Activated naive CD4-positive, alpha-beta T cell treated with anti-CD3 and anti-CD28 coated beads, Interleukin-2, amount 10 ng/mL, durations not matched to agents 7 days and 5 days (primary cell): Measurements from ENCODE around the gene KLRC4.
"Not testable (repeated sequence)": the region's sequence is repeated elsewhere in the genome, so short reads cannot be mapped to it uniquely, and the experiment has no call there.

ENCODE experiments used
- CTCF ChIA-PET: fragments of 350-600 bp; sonication (Branson Sonifier 250); formaldehyde crosslinking; loops from one replicate; lab custom pipeline; 2021; ENCODE audit warnings: antibody characterized with exemption; lab: Charles Lee
- DNase-seq: peaks from one replicate; pipeline ENCODE4 v3.0.0-alpha.2; 2020
- H3K27ac Mint-ChIP-seq: one replicate; pipeline ENCODE4 v1.8.0; 2021; ENCODE audit warnings: mild to moderate bottlenecking, moderate library complexity, mixed read lengths
- H3K27me3 Mint-ChIP-seq: one replicate; pipeline ENCODE4 v1.8.0; 2021; ENCODE audit warnings: mild to moderate bottlenecking, mixed read lengths
- H3K36me3 Mint-ChIP-seq: one replicate; pipeline ENCODE4 v1.8.0; 2021; ENCODE audit warnings: mixed read lengths
- H3K4me1 Mint-ChIP-seq: one replicate; pipeline ENCODE4 v1.8.0; 2021; ENCODE audit warnings: mixed read lengths
- H3K4me3 Mint-ChIP-seq: one replicate; pipeline ENCODE4 v1.8.0; 2021; ENCODE audit warnings: mild to moderate bottlenecking, moderate library complexity, mixed read lengths
- H3K9me3 Mint-ChIP-seq: one replicate; pipeline ENCODE4 v1.8.0; 2021; ENCODE audit warnings: mixed read lengths

KLRC4 gene

DNA sequence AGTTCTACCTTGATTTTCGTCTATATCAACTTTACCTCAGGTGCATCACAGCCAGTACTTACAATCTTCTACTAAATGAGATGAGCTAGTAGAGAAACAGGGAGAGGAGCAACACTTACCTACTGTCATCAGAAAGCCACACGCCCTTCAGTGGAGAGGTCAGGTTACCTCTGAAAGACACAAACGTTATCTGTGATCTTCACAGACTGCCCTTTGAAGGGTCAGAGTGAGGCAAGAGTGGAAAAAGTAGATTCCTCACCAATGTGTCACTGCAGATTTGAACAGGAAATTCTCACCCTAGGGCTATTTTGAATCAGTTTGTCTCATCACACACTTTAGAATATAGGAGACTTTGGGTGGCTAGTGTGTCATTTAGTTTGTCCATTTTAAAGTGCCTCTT lies 12.6 kb upstream of the KLRC4 start:
- H3K4me3 Mint-ChIP-seq, H3K27me3 Mint-ChIP-seq, DNase-seq, H3K9me3 Mint-ChIP-seq, H3K36me3 Mint-ChIP-seq, H3K4me1 Mint-ChIP-seq, H3K27ac Mint-ChIP-seq, CTCF ChIA-PET: not testable (repeated sequence)

DNA sequence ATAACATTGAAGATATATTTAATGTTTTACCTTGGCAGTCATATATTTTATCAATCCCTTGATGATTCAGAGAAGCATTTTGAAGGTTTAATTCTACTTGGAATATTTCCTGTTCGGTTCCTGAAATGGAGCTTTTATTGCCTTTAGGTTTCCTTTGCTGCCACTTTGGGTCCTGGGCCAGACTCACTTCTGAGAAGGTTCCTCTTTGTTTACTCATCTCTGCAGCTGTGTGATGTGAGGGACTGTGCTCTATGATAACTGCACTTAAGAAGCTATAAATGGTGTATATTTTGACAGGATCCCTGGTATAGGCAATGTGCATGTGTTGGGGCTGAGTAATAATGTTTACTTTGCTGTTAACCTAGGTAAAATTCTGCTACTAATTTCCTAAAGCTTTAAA lies 10.8 kb upstream of the KLRC4 start, which contains the start of gene KLRC3:
TSS of gene KLRC3 (minus strand) at position 262 of the 400 bp plus-strand sequence. CDS start at position 217, 45 bp downstream.
- H3K9me3 Mint-ChIP-seq, H3K36me3 Mint-ChIP-seq, DNase-seq, CTCF ChIA-PET, H3K27ac Mint-ChIP-seq, H3K4me1 Mint-ChIP-seq, H3K4me3 Mint-ChIP-seq, H3K27me3 Mint-ChIP-seq: not testable (repeated sequence)

DNA sequence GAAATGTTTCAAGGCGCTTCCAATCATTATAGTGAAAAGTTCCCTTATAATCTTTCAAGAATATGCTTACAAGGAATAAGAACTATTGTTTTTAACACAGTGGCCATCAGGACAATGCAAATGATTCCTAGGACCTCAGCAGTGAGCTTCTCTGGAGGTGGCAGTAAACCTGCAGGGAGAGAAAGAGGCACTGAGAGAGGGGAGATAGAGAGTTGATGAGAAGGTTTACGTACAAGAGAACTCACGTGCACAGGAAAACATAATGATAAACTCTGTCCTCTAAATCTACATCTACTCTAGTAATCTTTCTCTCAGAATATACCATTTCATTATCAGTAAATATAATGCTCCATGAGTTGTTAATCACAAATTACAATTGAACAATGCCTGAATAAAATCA lies 715 bp downstream of the KLRC4 start:
- no peak for DNase-seq
- H3K27me3 Mint-ChIP-seq, result peaks cover 14% of the 10 kb centered on the region
- H3K27ac Mint-ChIP-seq, result no peak overlapping the region
- H3K36me3 Mint-ChIP-seq, result no peaks in the 10 kb centered on the region
- H3K4me1 Mint-ChIP-seq, result no peaks in the 10 kb centered on the region
- no peaks in the 10 kb centered on the region for H3K9me3 Mint-ChIP-seq
- CTCF ChIA-PET, result no interaction called here
- H3K4me3 Mint-ChIP-seq, result no peak overlapping the region

DNA sequence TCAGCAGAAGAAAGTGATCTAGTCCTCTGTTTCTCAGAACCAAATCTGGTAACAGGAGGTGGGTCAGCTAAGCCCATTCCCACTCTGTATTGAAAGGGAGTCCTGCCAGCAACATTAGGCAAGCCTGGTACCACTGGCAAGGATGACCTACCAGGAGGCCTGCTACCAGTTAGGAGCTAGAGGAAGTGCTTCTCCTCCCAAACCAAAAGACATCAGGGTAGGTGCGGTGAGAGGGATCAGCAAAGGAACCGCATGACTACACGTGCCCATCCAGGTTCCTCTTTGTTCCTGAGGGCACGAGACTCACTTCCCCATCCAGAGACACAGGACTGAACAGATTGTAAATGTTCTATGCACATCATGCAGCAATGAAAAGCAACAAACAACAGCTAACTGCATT lies 2.8 kb downstream of the KLRC4 start:
- H3K36me3 Mint-ChIP-seq, result no peaks in the 10 kb centered on the region
- H3K27ac Mint-ChIP-seq, result no peak overlapping the region
- H3K9me3 Mint-ChIP-seq, result no peaks in the 10 kb centered on the region
- no peaks in the 10 kb centered on the region for H3K4me1 Mint-ChIP-seq
- CTCF ChIA-PET, result no interaction called here
- DNase-seq, result no peak
- H3K27me3 Mint-ChIP-seq, result peaks cover 14% of the 10 kb centered on the region
- H3K4me3 Mint-ChIP-seq, result no peak overlapping the region

DNA sequence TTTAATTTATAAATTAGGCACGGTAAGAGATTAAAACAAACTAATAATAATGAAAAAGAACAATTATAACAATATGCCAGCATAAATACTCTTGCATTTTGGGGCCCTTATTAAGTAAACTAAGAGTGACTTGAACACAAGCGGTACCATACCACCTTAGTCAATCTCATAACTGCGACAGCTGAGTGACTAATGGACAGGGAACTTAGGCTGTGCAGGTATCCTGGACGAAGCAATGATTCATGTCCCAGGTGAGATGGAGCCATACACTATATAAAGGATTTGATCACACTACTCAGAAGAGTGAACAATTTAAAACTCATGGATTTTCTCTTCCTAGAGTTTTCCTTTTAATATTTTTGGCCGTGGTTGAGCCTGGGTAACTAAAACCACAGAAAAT lies 4.3 kb downstream of the KLRC4 start:
- H3K27ac Mint-ChIP-seq, result no peak overlapping the region
- H3K36me3 Mint-ChIP-seq, result no peaks in the 10 kb centered on the region
- H3K27me3 Mint-ChIP-seq, result peaks cover 14% of the 10 kb centered on the region
- H3K4me1 Mint-ChIP-seq, result no peaks in the 10 kb centered on the region
- no peaks in the 10 kb centered on the region for H3K9me3 Mint-ChIP-seq
- CTCF ChIA-PET, result no interaction called here
- DNase-seq, result no peak
- no peak overlapping the region for H3K4me3 Mint-ChIP-seq

DNA sequence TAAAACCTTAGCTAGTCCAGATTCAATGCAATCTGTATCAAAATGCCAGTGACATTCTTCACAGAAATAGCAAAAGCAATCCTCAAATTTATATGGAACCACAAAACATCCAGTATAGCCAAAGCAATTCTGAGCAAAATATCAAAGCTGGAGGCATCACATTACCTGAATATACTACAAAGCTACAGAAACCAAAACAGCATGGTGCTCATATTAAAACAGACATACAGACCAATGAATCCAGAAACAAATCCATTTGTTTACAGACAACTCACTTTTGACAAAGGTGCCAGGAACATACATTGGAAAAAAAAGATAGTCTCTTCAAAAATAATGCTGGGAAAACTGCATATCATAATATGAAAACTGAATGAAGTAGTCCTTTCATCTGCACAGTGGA lies 4.8 kb downstream of the KLRC4 start:
- H3K4me3 Mint-ChIP-seq, result no peak overlapping the region
- CTCF ChIA-PET, result no interaction called here
- H3K27ac Mint-ChIP-seq, result no peak overlapping the region
- no peak for DNase-seq
- no peaks in the 10 kb centered on the region for H3K9me3 Mint-ChIP-seq
- H3K36me3 Mint-ChIP-seq, result no peaks in the 10 kb centered on the region
- H3K27me3 Mint-ChIP-seq, result peaks cover 14% of the 10 kb centered on the region
- no peaks in the 10 kb centered on the region for H3K4me1 Mint-ChIP-seq

DNA sequence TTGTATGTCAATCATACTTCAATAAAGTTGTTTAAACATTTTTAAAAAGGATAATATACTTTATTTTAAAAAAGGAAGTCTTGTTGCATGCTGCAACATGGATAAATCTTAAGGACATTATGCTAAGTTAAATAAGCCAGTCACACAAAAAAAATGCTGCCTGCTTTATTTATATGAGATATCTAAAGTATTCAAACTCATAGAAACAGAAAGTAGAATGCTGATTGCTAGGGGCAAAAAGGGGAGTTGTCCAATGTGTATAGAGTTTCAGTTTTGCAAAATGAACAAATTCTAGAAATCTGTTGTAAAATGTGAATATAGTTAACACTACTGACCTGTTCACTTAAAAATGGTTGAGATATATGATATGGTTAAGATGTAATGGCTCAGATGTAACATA lies 8.7 kb downstream of the KLRC4 start:
- H3K27me3 Mint-ChIP-seq, result peaks cover 4% of the 10 kb centered on the region
- no peaks in the 10 kb centered on the region for H3K9me3 Mint-ChIP-seq
- no peaks in the 10 kb centered on the region for H3K36me3 Mint-ChIP-seq
- no peak for DNase-seq
- H3K27ac Mint-ChIP-seq, result no peak overlapping the region
- no peaks in the 10 kb centered on the region for H3K4me1 Mint-ChIP-seq
- no peak overlapping the region for H3K4me3 Mint-ChIP-seq
- CTCF ChIA-PET, result no interaction called here

DNA sequence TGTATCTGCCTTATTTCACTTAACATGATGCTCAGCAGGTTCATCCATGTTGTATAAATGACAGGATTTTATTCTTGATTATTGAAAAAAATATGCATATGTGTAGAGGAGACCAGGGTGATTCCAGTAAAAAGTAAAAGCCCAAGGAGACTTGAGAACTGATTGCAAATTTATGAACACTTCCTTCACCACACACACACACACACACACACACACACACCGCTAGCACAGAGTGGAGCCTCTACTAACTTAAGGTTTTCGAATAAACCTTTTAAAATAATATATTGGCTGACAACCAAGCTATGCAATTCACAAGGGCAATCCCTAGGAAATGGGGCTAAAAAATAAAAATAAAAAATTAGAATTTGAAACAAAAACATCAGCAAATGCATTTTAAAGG lies 11.4 kb downstream of the KLRC4 start:
- H3K36me3 Mint-ChIP-seq, result no peaks in the 10 kb centered on the region
- no peak overlapping the region for H3K4me3 Mint-ChIP-seq

DNA sequence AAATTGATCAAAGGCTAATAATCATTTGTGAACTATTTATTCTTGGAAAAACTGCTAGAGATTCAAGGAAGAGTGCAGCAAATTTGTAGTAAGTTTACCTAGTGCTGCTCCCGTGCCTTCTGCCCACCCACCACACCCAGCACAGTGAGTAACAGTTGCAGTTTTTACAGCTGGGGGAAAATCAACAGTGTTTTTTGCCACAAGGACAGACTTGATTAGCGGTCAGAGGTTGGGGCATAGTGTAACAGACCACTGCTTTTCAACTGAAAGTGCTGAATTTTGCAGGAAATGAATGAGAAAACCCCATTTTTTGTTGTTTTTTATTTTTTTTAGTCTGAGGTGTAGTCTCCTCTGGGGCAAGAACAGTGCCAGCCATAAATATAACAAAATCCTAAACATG lies 12.3 kb downstream of the KLRC4 start:
- CTCF ChIA-PET, result interaction anchor here (1.1 kb wide), 1 partner anchor 31 kb away, joined by 4 read pairs; no protein-coding TSS in a partner anchor
- Mint-ChIP-seq H3K4me3 (no peak overlapping the region), H3K36me3 (no peaks in the 10 kb centered on the region), H3K27me3 (peaks cover 4% of the 10 kb centered on the region), H3K27ac (no peak overlapping the region), H3K9me3 (no peaks in the 10 kb centered on the region), H3K4me1 (no peaks in the 10 kb centered on the region)
- no peak for DNase-seq

More for the DNA sequence above, 11.4 kb downstream of the KLRC4 start:
- CTCF ChIA-PET, result interaction anchor here (1.1 kb wide), 1 partner anchor 31 kb away, joined by 4 read pairs; no protein-coding TSS in a partner anchor
- Mint-ChIP-seq H3K27me3 (peaks cover 4% of the 10 kb centered on the region), H3K4me1 (no peaks in the 10 kb centered on the region), H3K27ac (no peak overlapping the region), H3K9me3 (no peaks in the 10 kb centered on the region)
- no peak for DNase-seq

DNA sequence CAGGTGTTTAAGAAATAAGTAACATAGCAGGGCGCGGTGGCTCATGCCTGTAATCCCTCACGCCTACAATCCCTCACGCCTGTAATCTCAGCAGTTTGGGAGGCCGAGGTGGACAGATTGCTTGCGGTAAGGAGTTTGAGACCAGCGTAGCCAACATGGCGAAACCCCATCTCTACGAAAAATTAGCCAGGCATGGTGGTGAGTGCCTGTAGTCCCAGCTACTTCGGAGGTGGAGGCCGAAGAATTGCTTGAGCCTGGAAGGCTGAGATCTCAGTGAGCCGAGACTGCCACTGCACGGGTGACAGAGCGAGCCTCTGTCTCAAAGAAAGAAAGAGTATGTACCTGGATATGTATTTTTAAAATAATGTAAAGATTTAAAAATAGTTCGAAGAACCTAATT lies 13.4 kb downstream of the KLRC4 start:
- H3K4me1 Mint-ChIP-seq, DNase-seq, H3K36me3 Mint-ChIP-seq, H3K4me3 Mint-ChIP-seq, H3K27me3 Mint-ChIP-seq, H3K9me3 Mint-ChIP-seq, H3K27ac Mint-ChIP-seq, CTCF ChIA-PET: not testable (repeated sequence)

DNA sequence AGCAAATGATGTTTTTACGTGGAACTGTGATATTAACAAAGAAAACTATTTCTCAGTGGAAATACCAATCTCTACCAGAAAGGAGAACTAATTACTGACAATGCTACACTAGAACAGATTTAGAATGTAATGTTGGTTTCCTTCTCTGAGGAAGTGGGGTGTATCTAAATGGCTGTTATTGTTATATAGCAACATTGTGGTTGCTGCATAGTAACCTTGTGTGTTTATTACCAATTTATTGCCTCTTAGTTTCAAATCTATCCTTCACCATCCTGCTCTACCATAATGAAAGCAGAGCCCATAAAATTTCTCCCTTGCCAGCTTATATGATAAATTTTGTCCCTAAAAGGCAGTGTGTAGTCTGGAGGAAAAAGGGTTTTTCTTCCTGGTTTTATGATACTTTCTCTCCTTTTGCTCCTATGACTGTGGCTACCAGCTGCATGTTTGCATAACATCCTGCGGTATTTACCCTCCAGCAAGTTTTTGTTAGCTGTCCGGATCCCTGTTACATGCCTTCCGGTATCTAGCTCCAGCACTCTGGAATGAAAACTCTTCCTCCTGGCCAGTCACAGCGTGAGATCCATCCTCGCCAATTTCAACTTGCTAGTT lies 14.1 kb downstream of the KLRC4 start:
- no peaks in the 10 kb centered on the region for H3K4me1 Mint-ChIP-seq
- no peak overlapping the region for H3K4me3 Mint-ChIP-seq
- H3K27ac Mint-ChIP-seq, result no peak overlapping the region
- DNase-seq, result no peak
- peaks cover 4% of the 10 kb centered on the region for H3K27me3 Mint-ChIP-seq
- CTCF ChIA-PET, result no interaction called here
- no peaks in the 10 kb centered on the region for H3K36me3 Mint-ChIP-seq
- H3K9me3 Mint-ChIP-seq, result no peaks in the 10 kb centered on the region

DNA sequence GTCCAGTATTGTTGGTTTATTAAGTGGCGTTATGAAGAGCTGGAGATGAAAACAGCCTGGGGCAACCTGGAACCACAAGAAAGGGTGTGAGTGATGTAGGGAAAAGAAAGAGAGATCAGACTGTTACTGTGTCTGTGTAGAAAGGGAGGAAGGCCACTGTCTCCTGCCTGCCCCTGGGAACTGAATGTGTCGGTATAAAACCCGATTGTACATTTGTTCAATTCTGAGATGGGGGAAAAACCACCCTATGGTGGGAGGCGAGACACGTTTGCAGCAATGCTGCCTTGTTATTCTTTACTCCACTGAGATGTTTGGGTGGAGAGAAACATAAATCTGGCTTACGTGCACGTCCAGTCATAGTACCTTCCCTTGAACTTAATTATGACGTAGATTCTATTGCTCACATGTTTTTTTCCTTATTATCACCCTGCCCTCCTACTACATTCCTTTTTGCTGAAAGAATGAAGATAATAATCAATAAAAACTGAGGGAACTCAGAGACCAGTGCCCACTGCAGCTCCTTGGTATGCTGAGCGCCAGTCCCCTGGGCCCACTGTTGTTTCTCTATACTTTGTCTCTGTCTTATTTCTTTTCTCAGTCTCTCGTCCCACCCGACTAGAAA lies 14.9 kb downstream of the KLRC4 start:
- H3K4me1 Mint-ChIP-seq, H3K4me3 Mint-ChIP-seq, H3K36me3 Mint-ChIP-seq, H3K27me3 Mint-ChIP-seq, H3K9me3 Mint-ChIP-seq, DNase-seq, CTCF ChIA-PET: not testable (repeated sequence)
- H3K27ac Mint-ChIP-seq, result peak overlapping the region; percentile 58

DNA sequence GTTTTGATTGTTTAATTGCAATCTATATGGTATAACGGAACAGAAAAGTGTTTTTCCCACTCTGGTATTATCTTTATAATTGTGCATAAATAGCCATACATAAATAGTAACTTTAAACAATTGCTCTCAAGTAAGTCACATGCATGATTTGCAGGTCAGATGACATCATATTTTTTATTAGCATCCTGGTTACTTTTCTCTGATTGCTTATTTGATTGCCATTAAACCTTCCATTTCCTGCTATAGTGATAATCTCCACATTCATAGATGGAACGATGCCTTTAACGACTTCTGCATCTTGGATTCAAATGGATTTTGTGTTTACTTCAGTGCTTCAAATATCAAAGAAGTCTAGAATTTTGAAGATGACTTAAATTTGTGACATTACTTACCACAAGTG lies 16.3 kb downstream of the KLRC4 start:
- CTCF ChIA-PET, result no interaction called here
- Mint-ChIP-seq H3K27me3 (peaks cover 4% of the 10 kb centered on the region), H3K36me3 (no peaks in the 10 kb centered on the region), H3K4me3 (no peak overlapping the region), H3K4me1 (no peaks in the 10 kb centered on the region), H3K9me3 (no peaks in the 10 kb centered on the region), H3K27ac (no peak overlapping the region)
- no peak for DNase-seq

DNA sequence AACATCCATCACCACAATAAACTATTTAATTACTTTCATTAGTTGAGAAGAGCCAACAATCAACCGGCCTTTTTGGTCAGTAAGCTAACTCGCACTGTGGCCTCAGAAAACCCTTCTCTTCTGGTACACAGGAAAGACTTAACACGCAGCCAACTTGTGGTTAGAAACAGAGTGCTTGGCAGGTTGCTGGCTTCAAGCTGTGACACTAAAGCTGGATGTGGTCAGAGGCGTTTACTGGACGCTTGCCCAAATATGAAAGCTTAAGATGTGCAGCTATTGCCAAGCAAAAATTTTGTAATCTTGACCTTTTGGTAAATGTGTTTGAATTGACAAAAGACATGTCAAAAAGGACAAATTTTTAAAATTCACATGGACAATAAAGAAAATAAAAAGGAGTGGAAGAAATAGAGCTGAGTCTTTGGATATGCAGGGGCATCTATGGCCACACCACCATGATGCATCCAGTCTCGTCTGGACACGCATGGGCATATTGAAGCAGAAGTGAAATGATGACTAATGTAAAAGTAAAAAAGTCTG lies 17.1 kb downstream of the KLRC4 start:
- H3K9me3 Mint-ChIP-seq, result no peaks in the 10 kb centered on the region
- no peak for DNase-seq
- no peak overlapping the region for H3K4me3 Mint-ChIP-seq
- H3K36me3 Mint-ChIP-seq, result no peaks in the 10 kb centered on the region
- no peaks in the 10 kb centered on the region for H3K4me1 Mint-ChIP-seq
- CTCF ChIA-PET, result no interaction called here
- H3K27me3 Mint-ChIP-seq, result peaks cover 2% of the 10 kb centered on the region
- H3K27ac Mint-ChIP-seq, result no peak overlapping the region

DNA sequence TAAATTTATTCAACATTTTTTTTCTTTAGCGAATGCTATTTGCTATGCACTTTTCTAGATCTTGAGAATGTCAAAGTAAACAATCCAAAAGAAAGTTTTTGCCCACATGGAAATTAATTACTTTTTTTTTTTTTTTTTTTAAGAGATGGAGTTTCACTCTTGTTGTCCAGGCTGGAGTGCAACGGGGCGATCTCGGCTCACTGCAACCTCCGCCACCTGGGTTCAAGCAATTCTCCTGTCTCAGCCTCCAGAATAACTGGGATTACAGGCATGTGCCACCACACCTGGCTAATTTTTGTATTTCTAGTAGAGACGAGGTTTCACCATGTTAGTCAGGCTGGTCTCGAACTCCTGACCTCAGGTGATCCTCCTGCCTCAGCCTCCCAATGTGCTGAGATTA lies 18.6 kb downstream of the KLRC4 start:
- H3K27ac Mint-ChIP-seq, H3K36me3 Mint-ChIP-seq, H3K4me3 Mint-ChIP-seq, H3K4me1 Mint-ChIP-seq, H3K9me3 Mint-ChIP-seq, H3K27me3 Mint-ChIP-seq, DNase-seq: not testable (repeated sequence)
- CTCF ChIA-PET, result interaction anchor here (1.7 kb wide), 1 partner anchor 25 kb away, joined by 4 read pairs; no protein-coding TSS in a partner anchor
